Endothelial cell of umbilical vein (primary cell): ENCODE data around the gene AGAP3. TPM values are rescaled to one million over a fixed set of nuclear protein-coding genes. Genes with fewer than 3 reads are reported as not detected.

Experiments used
- BruUV-seq: library from RNA; stranded (reverse); fragments of 400-500 nt; replicated peaks from 2 replicates; lab custom pipeline; 2021; lab: Mats Ljungman, UMichigan
- CTCF ChIA-PET: fragments of 300-600, 350-600 bp; sonication (Branson Sonifier 250); formaldehyde crosslinking; loops from one replicate; lab custom pipeline; 2021; ENCODE audit warnings: antibody characterized with exemption, inconsistent platforms; lab: Charles Lee
- POLR2A ChIA-PET: fragments of 300-600, 350-600 bp; sonication (Branson Sonifier 250); formaldehyde crosslinking; loops from one replicate; lab custom pipeline; 2021; ENCODE audit warnings: antibody characterized with exemption, inconsistent platforms; lab: Charles Lee
- DNase-seq: peaks from one replicate; pipeline ENCODE4 v3.0.0-alpha.2; 2011; ENCODE audit warnings: low read depth, low spot score
- FAIRE-seq: peaks from 2 replicates; lab custom pipeline; 2011; peaks lifted over from hg19 to GRCh38; lab: Jason Lieb, UNC
- H2AFZ ChIP-seq: 2 replicates; pipeline ENCODE4 v1.6.0; 2012; ENCODE audit warnings: low read depth, low read length, control low read depth, inconsistent platforms
- H3K27ac ChIP-seq: 2 replicates; pipeline ENCODE4 v1.5.1; 2011; ENCODE audit warnings: low read depth, mild to moderate bottlenecking, control low read depth, low read length, moderate library complexity; ENCODE audit not compliant: insufficient read depth
- H3K27me3 ChIP-seq, 2 experiments: 2 replicates each; pipeline versions ENCODE4 v1.6.0 to v1.6.1; 2011; ENCODE audit warnings: low read length in 2 of 2, mixed read lengths in 1 of 2; ENCODE audit not compliant: control insufficient read depth in 2 of 2, insufficient read depth in 2 of 2
- H3K36me3 ChIP-seq, 2 experiments: 2 replicates in 1 of 2; 3 replicates in 1 of 2; pipeline ENCODE4 v1.5.1; 2011; ENCODE audit warnings: low read length in 2 of 2, mild to moderate bottlenecking in 1 of 2, moderate library complexity in 1 of 2; ENCODE audit not compliant: control insufficient read depth in 2 of 2, insufficient read depth in 2 of 2; ENCODE audit errors: extremely low read depth in 1 of 2
- H3K4me1 ChIP-seq: 3 replicates; pipeline ENCODE4 v1.5.1; 2011; ENCODE audit warnings: mild to moderate bottlenecking, low read length; ENCODE audit not compliant: control insufficient read depth, insufficient read depth; ENCODE audit errors: extremely low read depth
- H3K4me2 ChIP-seq: 2 replicates; pipeline ENCODE4 v1.6.1; 2011; ENCODE audit warnings: low read length, control low read depth, mixed read lengths; ENCODE audit not compliant: insufficient read depth
- H3K4me3 ChIP-seq, 3 experiments: fragments of 200-600 bp in 1 of 3; sonication (generic), shearing (Covaris generic) in 1 of 3; replicated peaks in 1 of 3; 2 replicates each; pipeline ENCODE4 v1.5.1; 2011 to 2016; ENCODE audit warnings: control low read depth in 3 of 3, low read length in 3 of 3, mild to moderate bottlenecking in 2 of 3, inconsistent platforms in 1 of 3, low read depth in 1 of 3, moderate library complexity in 1 of 3; ENCODE audit not compliant: insufficient read depth in 1 of 3
- H3K79me2 ChIP-seq: 2 replicates; pipeline ENCODE4 v1.6.0; 2012; ENCODE audit warnings: low read length, inconsistent platforms; ENCODE audit not compliant: control insufficient read depth, insufficient read depth
- H3K9ac ChIP-seq: replicated peaks from 2 replicates; pipeline ENCODE3; 2011; ENCODE audit warnings: low read length, control low read depth; ENCODE audit not compliant: insufficient read depth; ENCODE audit errors: extremely low read depth
- H3K9me1 ChIP-seq: replicated peaks from 3 replicates; pipeline ENCODE4 v1.6.0; 2011; ENCODE audit warnings: mild to moderate bottlenecking, low read length; ENCODE audit not compliant: control insufficient read depth, insufficient read depth; ENCODE audit errors: extremely low read depth
- H3K9me3 ChIP-seq: replicated peaks from 2 replicates; pipeline ENCODE4 v1.5.1; 2012; ENCODE audit warnings: low read length, inconsistent platforms; ENCODE audit not compliant: control insufficient read depth, insufficient read depth
- H4K20me1 ChIP-seq: replicated peaks from 2 replicates; pipeline ENCODE3; 2011; ENCODE audit warnings: mild to moderate bottlenecking, low read length; ENCODE audit not compliant: control insufficient read depth, insufficient read depth; ENCODE audit errors: extremely low read depth
- CTCF ChIP-seq, 2 donors: IDR thresholded peaks; 1 replicate in 1 of 2; 2 replicates in 1 of 2; pipeline ENCODE4 v1.5.1; 2011; ENCODE audit warnings: low read length in 2 of 2, mild to moderate bottlenecking in 2 of 2, moderate library complexity in 2 of 2, control low read depth in 1 of 2, inconsistent platforms in 1 of 2, low read depth in 1 of 2; ENCODE audit not compliant: insufficient read depth in 1 of 2; ENCODE audit errors: extremely low read depth in 1 of 2
- EZH2 ChIP-seq: IDR thresholded peaks from 2 replicates; pipeline ENCODE4 v1.6.1; 2012; ENCODE audit warnings: borderline replicate concordance, low read depth, mild to moderate bottlenecking, moderate library complexity, low read length, inconsistent platforms; ENCODE audit not compliant: severe bottlenecking
- FOS ChIP-seq: IDR thresholded peaks from 2 replicates; pipeline ENCODE4 v1.6.1; 2011; ENCODE audit warnings: mild to moderate bottlenecking, low read length, moderate library complexity, borderline replicate concordance; ENCODE audit not compliant: insufficient read depth
- GATA2 ChIP-seq: IDR thresholded peaks from 2 replicates; pipeline ENCODE4 v1.7.0; 2011; ENCODE audit warnings: low read depth, mild to moderate bottlenecking, moderate library complexity, mixed read lengths, low read length; ENCODE audit not compliant: insufficient read length, insufficient read depth
- JUN ChIP-seq: IDR thresholded peaks from 2 replicates; pipeline ENCODE4 v1.6.1; 2011; ENCODE audit warnings: borderline replicate concordance, low read depth; ENCODE audit not compliant: insufficient read length, insufficient read depth
- MAX ChIP-seq: IDR thresholded peaks from 2 replicates; pipeline ENCODE4 v1.6.1; 2011; ENCODE audit not compliant: insufficient read depth, insufficient read length
- MYC ChIP-seq: IDR thresholded peaks from one replicate; pipeline ENCODE4 v1.6.1; 2011; ENCODE audit warnings: mild to moderate bottlenecking, low read depth, low read length
- POLR2A ChIP-seq: IDR thresholded peaks from 2 replicates; pipeline ENCODE4 v1.6.1; 2012; ENCODE audit warnings: low read depth, mild to moderate bottlenecking, control low read depth, low read length
- POLR2AphosphoS5 ChIP-seq: IDR thresholded peaks from 2 replicates; pipeline ENCODE4 v1.6.1; 2012; ENCODE audit warnings: low read depth, mild to moderate bottlenecking, control low read depth, low read length, moderate library complexity; ENCODE audit not compliant: insufficient read depth
- dilution Hi-C: fragments of 300-500 bp; cut with MboI; formaldehyde crosslinking; loops from one replicate; pipeline ENCODE4 v1.15.0; 2019; ENCODE audit warnings: low sequenced_read_pairs; ENCODE audit not compliant: extremely low pct_ligation_motif_present
- intact Hi-C: fragments of 100-400 bp; cut with micrococcal nuclease; formaldehyde crosslinking; loops from one replicate; pipeline ENCODE4 v1.10.0; 2022
- polyA plus RNA-seq, 4 experiments: library from polyadenylated mRNA; depleted of rRNA in 3 of 4; stranded (reverse) in 3 of 4; unstranded in 1 of 4; fragments of >200 nt; gene quantifications; 2 replicates each; pipeline versions ENCODE4 v1.2.1 to v1.2.3, GENCODE V29; 2011 to 2012; ENCODE audit warnings: missing spikeins in 1 of 4
- total RNA-seq: library from RNA; stranded (reverse); gene quantifications from 2 replicates; pipeline ENCODE4 v1.2.3, GENCODE V29; 2021

AGAP3 gene
- total and polyA plus RNA-seq, 2 donors (not counting 3 experiments of a cell fraction or from before 2014, with no cell fraction given): 171 to 174 TPM

DNA sequence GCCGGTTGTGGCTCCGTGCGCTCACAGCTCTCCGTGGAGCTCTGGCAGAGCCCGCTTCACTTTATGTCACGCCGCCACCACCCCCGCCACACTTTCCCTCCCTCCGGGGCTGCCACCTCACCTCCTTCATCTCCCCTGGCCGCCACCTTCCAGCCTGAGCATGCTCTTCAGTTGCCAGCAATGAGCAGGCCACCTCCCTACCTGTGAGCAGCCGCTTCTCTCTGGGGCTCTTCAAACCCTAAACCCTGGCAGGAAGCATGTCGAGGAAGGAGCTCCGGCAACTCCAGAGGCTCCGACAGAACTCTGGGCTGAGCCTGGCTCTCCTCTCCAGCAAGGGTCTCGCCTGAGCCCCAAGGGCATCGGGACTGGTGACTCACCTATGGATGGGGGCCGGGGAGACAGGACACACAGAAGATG lies 44.5 kb downstream of the AGAP3 start:
- Histone ChIP-seq H3K27me3 (no peaks in the 10 kb centered on the region), H3K9ac (no peak overlapping the region), H3K36me3 (peaks cover 9 to 71% of the 10 kb centered on the region in 2 experiments), H2AFZ (no peak overlapping the region), H3K79me2 (no peaks in the 10 kb centered on the region), H3K4me2 (no peak overlapping the region), H3K9me3 (no peaks in the 10 kb centered on the region), H3K4me3 (no peak overlapping the region), H4K20me1 (no peaks in the 10 kb centered on the region), H3K9me1 (no peaks in the 10 kb centered on the region), H3K27ac (no peak overlapping the region), H3K4me1 (no peaks in the 10 kb centered on the region)
- DNase-seq (no peak), FAIRE-seq (no peak)
- intact Hi-C loops (no loop called here), dilution Hi-C loops (no loop called here)
- no TSS peak for BruUV-seq
- no peak for TF ChIP-seq FOS
- no peak for TF ChIP-seq MAX
- no peak for TF ChIP-seq JUN
- TF ChIP-seq MYC: no peak
- TF ChIP-seq GATA2: no peak
- TF ChIP-seq POLR2A: no peak
- no peak for TF ChIP-seq CTCF (IDR thresholded peaks at IDR 0.05; ENCODE audit: extremely low read depth in 1 of 2, insufficient read depth in 1 of 2, low read depth in 1 of 2, low read length in 2 of 2)
- TF ChIP-seq POLR2AphosphoS5: no peak
- TF ChIP-seq EZH2: no peak
- POLR2A ChIA-PET: no interaction called here
- CTCF ChIA-PET: interaction anchor here (0.6 to 2.3 kb wide), 2 partner anchors 16 to 20 kb away, joined by 3 to 6 read pairs; no protein-coding TSS in a partner anchor
